ENCODE results near the gene TSR2.

- TF ChIP-seq SRF (IDR thresholded peaks at IDR 0.05; ENCODE audit: low read depth, low read length) (no peak), TAF1 (IDR thresholded peaks at IDR 0.05; ENCODE audit: low read depth, low read length) (no peak), CTCF (IDR thresholded peaks at IDR 0.05; ENCODE audit: control extremely low read depth in 1 of 3, insufficient read depth in 1 of 3, low read depth in 1 of 3, low read length in 3 of 3) (no peak), MAX (IDR thresholded peaks at IDR 0.05) (no peak), EZH2 (IDR thresholded peaks at IDR 0.05; ENCODE audit: low read depth, low read length, severe bottlenecking) (no peak)
These were observed 9.7 kb upstream of the TSR2 start for GRCh38 chrX:54430519-54430918.
